Neural progenitor cell (in vitro differentiated cells): Measurements from ENCODE around the gene MYO16.

ENCODE experiments used
- CTCF ChIP-seq: fragments of 200-600 bp; sonication (generic); IDR thresholded peaks from 2 replicates; pipeline ENCODE4 v1.5.1; 2017; ENCODE audit warnings: antibody characterized with exemption, mild to moderate bottlenecking
- EZH2 ChIP-seq: fragments of 200-600 bp; sonication (generic); IDR thresholded peaks from 2 replicates; pipeline ENCODE4 v1.6.1; 2017; ENCODE audit warnings: antibody characterized with exemption, mild to moderate bottlenecking, moderate library complexity
- EZH2phosphoT487 ChIP-seq: fragments of 200-600 bp; sonication (generic); IDR thresholded peaks from 2 replicates; pipeline ENCODE4 v1.6.1; 2017; ENCODE audit warnings: antibody characterized with exemption

- TF ChIP-seq CTCF = no peak
- TF ChIP-seq EZH2 = no peak
- no peak for TF ChIP-seq EZH2phosphoT487
These were observed 326.3 kb downstream of the MYO16 start for GRCh38 chr13:108955741-108956140.
